OCI-LY3 (cell line): ENCODE results near the gene SHC3.

Source experiments
- H2AFZ ChIP-seq: fragments of 200-600, 300-600 bp; shearing (Covaris generic); 2 replicates; pipeline ENCODE4 v1.6.0; 2014; ENCODE audit warnings: antibody characterized with exemption, low read depth, low read length
- H3K27ac ChIP-seq: fragments of 200-600, 300-600 bp; sonication (generic); 2 replicates; pipeline ENCODE4 v1.5.1; 2014; ENCODE audit warnings: mild to moderate bottlenecking, low read length, moderate library complexity, mixed read lengths
- H3K27me3 ChIP-seq: fragments of 200-600, 300-600 bp; sonication (generic); 2 replicates; pipeline ENCODE4 v1.6.1; 2014; ENCODE audit warnings: low read depth, low read length, mixed read lengths
- H3K36me3 ChIP-seq: fragments of 200-600, 300-600 bp; sonication (generic); replicated peaks from 2 replicates; pipeline ENCODE3; 2014; ENCODE audit warnings: low read depth, low read length, mixed read lengths
- H3K4me1 ChIP-seq: fragments of 300-600, 200-600 bp; sonication (generic); 2 replicates; pipeline ENCODE4 v1.6.1; 2014; ENCODE audit warnings: low read length, mixed read lengths
- H3K4me2 ChIP-seq: fragments of 200-600, 300-600 bp; sonication (generic); 2 replicates; pipeline ENCODE4 v1.6.1; 2014; ENCODE audit warnings: low read length, mixed read lengths
- H3K4me3 ChIP-seq: fragments of 300-600, 200-600 bp; sonication (generic); 2 replicates; pipeline ENCODE4 v1.5.1; 2014; ENCODE audit warnings: antibody characterized with exemption, mild to moderate bottlenecking, low read length, moderate library complexity
- H3K79me2 ChIP-seq: fragments of 300-600, 200-600 bp; shearing (Covaris generic); 2 replicates; pipeline ENCODE4 v1.6.1; 2014; ENCODE audit warnings: mild to moderate bottlenecking, low read length, mixed read lengths
- H3K9ac ChIP-seq: fragments of 300-600, 200-600 bp; shearing (Covaris generic); 2 replicates; pipeline ENCODE4 v1.6.0; 2014; ENCODE audit warnings: mild to moderate bottlenecking, low read length, moderate library complexity
- H3K9me3 ChIP-seq: fragments of 200-600, 300-600 bp; shearing (Covaris generic); 2 replicates; pipeline ENCODE4 v1.6.1; 2014; ENCODE audit warnings: low read length, mixed read lengths; ENCODE audit not compliant: insufficient read depth
- H4K20me1 ChIP-seq: fragments of 200-600, 300-600 bp; sonication (generic); 2 replicates; pipeline ENCODE4 v1.6.1; 2016; ENCODE audit warnings: low read length, mixed read lengths; ENCODE audit not compliant: insufficient read depth
- EZH2phosphoT487 ChIP-seq: fragments of 200-600 bp; shearing (Covaris generic); IDR thresholded peaks from 2 replicates; pipeline ENCODE4 v1.6.1; 2018; ENCODE audit warnings: antibody characterized with exemption, mixed run types, low read depth
- TF ChIP-seq, protein P1 (sequence below): fragments of 200-600, 300-600 bp; sonication (generic); IDR thresholded peaks from 2 replicates; pipeline ENCODE4 v1.5.1; 2014; ENCODE audit warnings: antibody characterized with exemption, low read length, low read depth

Gene SHC3

DNA sequence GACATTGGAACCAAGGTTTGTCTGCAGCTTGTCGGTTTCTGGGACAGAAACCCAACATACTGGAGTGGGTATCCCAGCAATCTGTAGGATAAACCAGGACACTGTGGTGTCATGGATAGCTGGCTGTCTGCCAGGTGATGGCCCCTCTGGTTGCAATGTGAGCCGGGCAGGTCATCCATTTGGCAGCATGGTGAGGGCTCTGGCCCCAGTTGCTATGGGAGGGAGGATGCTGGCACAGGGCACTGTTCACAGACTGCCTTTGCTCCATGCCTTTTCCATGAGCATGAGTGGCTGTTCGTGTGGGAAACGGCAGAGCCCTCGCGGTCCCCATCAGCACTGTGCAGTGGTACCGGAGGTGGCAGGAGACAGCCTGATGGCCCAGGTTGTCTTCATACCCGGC lies 181.0 kb downstream of the SHC3 start:
- Histone ChIP-seq H3K4me3 (no peak overlapping the region), H3K4me1 (no peaks in the 10 kb centered on the region), H2AFZ (no peak overlapping the region), H4K20me1 (no peaks in the 10 kb centered on the region), H3K79me2 (no peaks in the 10 kb centered on the region), H3K9ac (no peak overlapping the region), H3K9me3 (no peaks in the 10 kb centered on the region), H3K27ac (no peak overlapping the region), H3K27me3 (peaks cover 4% of the 10 kb centered on the region), H3K36me3 (no peaks in the 10 kb centered on the region), H3K4me2 (no peak overlapping the region)
- TF ChIP-seq, protein P1, sequence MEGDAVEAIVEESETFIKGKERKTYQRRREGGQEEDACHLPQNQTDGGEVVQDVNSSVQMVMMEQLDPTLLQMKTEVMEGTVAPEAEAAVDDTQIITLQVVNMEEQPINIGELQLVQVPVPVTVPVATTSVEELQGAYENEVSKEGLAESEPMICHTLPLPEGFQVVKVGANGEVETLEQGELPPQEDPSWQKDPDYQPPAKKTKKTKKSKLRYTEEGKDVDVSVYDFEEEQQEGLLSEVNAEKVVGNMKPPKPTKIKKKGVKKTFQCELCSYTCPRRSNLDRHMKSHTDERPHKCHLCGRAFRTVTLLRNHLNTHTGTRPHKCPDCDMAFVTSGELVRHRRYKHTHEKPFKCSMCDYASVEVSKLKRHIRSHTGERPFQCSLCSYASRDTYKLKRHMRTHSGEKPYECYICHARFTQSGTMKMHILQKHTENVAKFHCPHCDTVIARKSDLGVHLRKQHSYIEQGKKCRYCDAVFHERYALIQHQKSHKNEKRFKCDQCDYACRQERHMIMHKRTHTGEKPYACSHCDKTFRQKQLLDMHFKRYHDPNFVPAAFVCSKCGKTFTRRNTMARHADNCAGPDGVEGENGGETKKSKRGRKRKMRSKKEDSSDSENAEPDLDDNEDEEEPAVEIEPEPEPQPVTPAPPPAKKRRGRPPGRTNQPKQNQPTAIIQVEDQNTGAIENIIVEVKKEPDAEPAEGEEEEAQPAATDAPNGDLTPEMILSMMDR = no peak
- no peak for TF ChIP-seq EZH2phosphoT487

DNA sequence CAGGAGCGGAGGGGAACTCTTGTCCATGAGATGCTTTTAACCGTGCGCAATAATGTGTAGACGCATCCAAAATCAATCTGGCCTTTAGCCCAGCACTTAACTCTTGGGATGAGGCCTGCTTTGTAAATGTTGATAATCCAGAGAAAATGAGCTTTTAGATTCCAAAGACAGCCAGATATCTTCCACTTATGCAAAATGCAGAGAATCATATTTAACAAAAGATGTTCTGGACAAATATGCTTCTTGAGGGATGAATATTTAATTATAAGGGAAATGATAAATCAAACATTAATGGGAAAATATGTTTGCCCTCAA lies 181.7 kb downstream of the SHC3 start:
- Histone ChIP-seq H3K4me1 (no peaks in the 10 kb centered on the region), H3K4me2 (no peak overlapping the region), H3K9me3 (no peaks in the 10 kb centered on the region), H4K20me1 (no peaks in the 10 kb centered on the region), H3K27me3 (peaks cover 2% of the 10 kb centered on the region), H3K9ac (no peak overlapping the region), H2AFZ (no peak overlapping the region), H3K27ac (no peak overlapping the region), H3K4me3 (no peak overlapping the region), H3K79me2 (no peaks in the 10 kb centered on the region), H3K36me3 (no peaks in the 10 kb centered on the region)
- TF ChIP-seq EZH2phosphoT487 = no peak
- TF ChIP-seq, protein P1 = no peak

DNA sequence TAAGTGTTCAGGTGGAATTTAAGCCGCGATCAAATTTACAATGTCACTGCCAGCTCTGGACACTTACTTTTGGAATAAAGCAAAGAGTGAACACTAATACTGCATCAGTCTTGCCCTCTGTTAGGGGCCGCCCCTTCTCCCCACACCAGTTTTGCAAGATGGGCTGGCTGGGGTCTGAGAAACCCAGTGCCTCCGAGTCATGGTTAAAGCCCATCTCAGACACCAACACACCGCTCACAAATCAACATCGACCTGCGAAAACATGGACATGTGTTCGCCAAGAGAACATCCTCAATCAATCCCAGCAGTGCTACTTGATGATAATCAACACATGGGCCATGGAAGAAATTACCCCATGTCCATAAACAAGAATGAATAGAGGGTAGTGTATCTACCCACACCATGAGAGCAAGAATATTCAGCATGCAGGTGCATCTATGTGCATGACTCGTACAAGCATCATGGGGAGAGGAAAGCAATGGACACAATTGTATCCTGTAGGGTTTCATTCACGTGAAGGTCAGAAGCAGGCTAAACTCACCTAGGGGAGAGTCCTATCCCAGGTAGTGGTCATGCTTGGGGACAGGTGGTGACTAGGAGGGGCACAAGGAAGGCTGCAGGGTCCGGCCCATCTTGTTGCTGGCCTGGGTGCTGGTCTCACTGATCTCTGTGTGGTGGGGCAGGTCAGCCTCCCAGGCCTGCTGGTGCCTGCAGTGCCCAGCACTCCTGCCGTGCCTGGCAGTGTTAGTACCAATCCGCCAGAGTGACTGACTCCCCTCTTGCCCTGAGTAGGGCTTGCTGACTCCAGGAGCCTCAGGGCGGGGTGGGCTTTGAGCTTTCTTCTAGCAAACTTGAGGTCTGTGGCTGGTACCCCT lies 182.3 kb downstream of the SHC3 start:
- Histone ChIP-seq H3K4me1 (no peaks in the 10 kb centered on the region), H4K20me1 (no peaks in the 10 kb centered on the region), H2AFZ (no peak overlapping the region), H3K27me3 (peaks cover 2% of the 10 kb centered on the region), H3K9me3 (no peaks in the 10 kb centered on the region), H3K4me3 (no peak overlapping the region), H3K9ac (no peak overlapping the region), H3K4me2 (no peak overlapping the region), H3K36me3 (no peaks in the 10 kb centered on the region), H3K27ac (no peak overlapping the region), H3K79me2 (no peaks in the 10 kb centered on the region)
- TF ChIP-seq, protein P1 = no peak
- no peak for TF ChIP-seq EZH2phosphoT487

DNA sequence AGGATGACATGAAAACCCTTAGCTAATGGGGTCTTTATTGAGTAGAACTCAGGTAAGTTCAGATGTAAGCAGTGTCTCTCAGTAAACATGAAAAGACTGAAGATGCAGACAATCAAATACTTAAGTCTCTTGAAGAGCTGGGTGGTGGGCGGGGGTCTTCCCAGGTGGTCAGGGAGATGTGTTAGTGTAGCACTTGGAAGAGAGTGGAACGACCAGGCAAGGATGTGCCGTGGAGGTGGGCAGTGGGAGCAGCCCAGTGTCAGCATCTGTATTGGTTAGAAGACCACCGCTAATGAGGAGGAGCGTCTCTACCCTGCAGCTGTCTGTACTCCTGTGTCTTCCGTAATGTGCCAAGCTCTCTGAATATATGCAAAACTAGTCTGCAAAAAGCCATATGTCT lies 183.0 kb downstream of the SHC3 start:
- Histone ChIP-seq H3K79me2 (no peaks in the 10 kb centered on the region), H4K20me1 (no peaks in the 10 kb centered on the region), H3K27ac (no peak overlapping the region), H3K36me3 (no peaks in the 10 kb centered on the region), H3K4me1 (no peaks in the 10 kb centered on the region), H3K4me3 (no peak overlapping the region), H3K27me3 (peaks cover 2% of the 10 kb centered on the region), H3K9ac (no peak overlapping the region), H3K9me3 (no peaks in the 10 kb centered on the region), H3K4me2 (no peak overlapping the region), H2AFZ (no peak overlapping the region)
- TF ChIP-seq, protein P1 = no peak
- no peak for TF ChIP-seq EZH2phosphoT487
